ENCODE results near the gene KIAA0753. TPM values are rescaled to one million over a fixed set of nuclear protein-coding genes. Genes with fewer than 3 reads are reported as not detected.

The KIAA0753 gene
- total RNA-seq, 1 experiment from 2014 or later, result 25.9 TPM

GRCh38 chr17:6636105-6636504, 4.4 kb downstream of the KIAA0753 start:
- TF ChIP-seq CTCF (IDR thresholded peaks at IDR 0.05; ENCODE audit: unreplicated experiment), result no peak
- intact Hi-C loops (cut with micrococcal nuclease; ENCODE audit: unreplicated experiment), result no loop called here
- CTCF ChIA-PET, result no interaction called here
- no TSS peak for BruUV-seq (replicated peaks)
- Mint-ChIP-seq H3K36me3 (ENCODE audit: insufficient read depth, unreplicated experiment) (peaks cover 45% of the 10 kb centered on the region), H3K27me3 (ENCODE audit: unreplicated experiment) (no peaks in the 10 kb centered on the region), H3K4me3 (ENCODE audit: low read depth, unreplicated experiment) (no peak overlapping the region), H3K9me3 (ENCODE audit: low read depth, unreplicated experiment) (no peaks in the 10 kb centered on the region), H3K27ac (ENCODE audit: unreplicated experiment) (no peak overlapping the region), H3K4me1 (ENCODE audit: low read depth, unreplicated experiment) (peaks cover 20% of the 10 kb centered on the region)
- DNase-seq, result no peak

GRCh38 chr17:6633263-6633662, 7.2 kb downstream of the KIAA0753 start:
- H3K27me3 Mint-ChIP-seq (ENCODE audit: unreplicated experiment), result no peaks in the 10 kb centered on the region
- no peak overlapping the region for H3K27ac Mint-ChIP-seq (ENCODE audit: unreplicated experiment)
- no peak for DNase-seq
- no peak overlapping the region for H3K4me3 Mint-ChIP-seq (ENCODE audit: low read depth, unreplicated experiment)
- intact Hi-C loops (cut with micrococcal nuclease; ENCODE audit: unreplicated experiment), result no loop called here
- CTCF ChIA-PET, result no interaction called here
- peaks cover 17% of the 10 kb centered on the region for H3K4me1 Mint-ChIP-seq (ENCODE audit: low read depth, unreplicated experiment)
- H3K36me3 Mint-ChIP-seq (ENCODE audit: insufficient read depth, unreplicated experiment), result peaks cover 29% of the 10 kb centered on the region
- BruUV-seq (replicated peaks), result no TSS peak
- TF ChIP-seq CTCF (IDR thresholded peaks at IDR 0.05; ENCODE audit: unreplicated experiment), result no peak
- no peaks in the 10 kb centered on the region for H3K9me3 Mint-ChIP-seq (ENCODE audit: low read depth, unreplicated experiment)

GRCh38 chr17:6632530-6632929, 8.0 kb downstream of the KIAA0753 start:
- no peak overlapping the region for H3K4me3 Mint-ChIP-seq (ENCODE audit: low read depth, unreplicated experiment)
- H3K36me3 Mint-ChIP-seq (ENCODE audit: insufficient read depth, unreplicated experiment), result peaks cover 25% of the 10 kb centered on the region
- no peak overlapping the region for H3K27ac Mint-ChIP-seq (ENCODE audit: unreplicated experiment)
- no peaks in the 10 kb centered on the region for H3K9me3 Mint-ChIP-seq (ENCODE audit: low read depth, unreplicated experiment)
- DNase-seq, result no peak
- intact Hi-C loops (cut with micrococcal nuclease; ENCODE audit: unreplicated experiment), result no loop called here
- no peak for TF ChIP-seq CTCF (IDR thresholded peaks at IDR 0.05; ENCODE audit: unreplicated experiment)
- CTCF ChIA-PET, result no interaction called here
- peaks cover 14% of the 10 kb centered on the region for H3K4me1 Mint-ChIP-seq (ENCODE audit: low read depth, unreplicated experiment)
- H3K27me3 Mint-ChIP-seq (ENCODE audit: unreplicated experiment), result no peaks in the 10 kb centered on the region
- no TSS peak for BruUV-seq (replicated peaks)

GRCh38 chr17:6630390-6630789, 10.1 kb downstream of the KIAA0753 start:
- H3K4me1 Mint-ChIP-seq (ENCODE audit: low read depth, unreplicated experiment), result peaks cover 14% of the 10 kb centered on the region
- BruUV-seq (replicated peaks), result no TSS peak
- no peak overlapping the region for H3K27ac Mint-ChIP-seq (ENCODE audit: unreplicated experiment)
- H3K9me3 Mint-ChIP-seq (ENCODE audit: low read depth, unreplicated experiment), result no peaks in the 10 kb centered on the region
- CTCF ChIA-PET, result no interaction called here
- H3K4me3 Mint-ChIP-seq (ENCODE audit: low read depth, unreplicated experiment), result no peak overlapping the region
- intact Hi-C loops (cut with micrococcal nuclease; ENCODE audit: unreplicated experiment), result no loop called here
- peaks cover 19% of the 10 kb centered on the region for H3K36me3 Mint-ChIP-seq (ENCODE audit: insufficient read depth, unreplicated experiment)
- TF ChIP-seq CTCF (IDR thresholded peaks at IDR 0.05; ENCODE audit: unreplicated experiment), result no peak
- H3K27me3 Mint-ChIP-seq (ENCODE audit: unreplicated experiment), result no peaks in the 10 kb centered on the region
- DNase-seq, result no peak

All from Calu3 (cell line).